GM21723 (cell line): Measurements from ENCODE around the gene CAD.
"Not testable (repeated sequence)": the region's sequence is repeated elsewhere in the genome, so short reads cannot be mapped to it uniquely, and the experiment has no call there.

Source experiments
- ATAC-seq: cut with Tn5 transposase; IDR thresholded peaks from one replicate; pipeline ENCODE4 v1.9.1; 2021; ENCODE audit warnings: mild to moderate bottlenecking, moderate library complexity; ENCODE audit not compliant: unreplicated experiment

The CAD gene

DNA sequence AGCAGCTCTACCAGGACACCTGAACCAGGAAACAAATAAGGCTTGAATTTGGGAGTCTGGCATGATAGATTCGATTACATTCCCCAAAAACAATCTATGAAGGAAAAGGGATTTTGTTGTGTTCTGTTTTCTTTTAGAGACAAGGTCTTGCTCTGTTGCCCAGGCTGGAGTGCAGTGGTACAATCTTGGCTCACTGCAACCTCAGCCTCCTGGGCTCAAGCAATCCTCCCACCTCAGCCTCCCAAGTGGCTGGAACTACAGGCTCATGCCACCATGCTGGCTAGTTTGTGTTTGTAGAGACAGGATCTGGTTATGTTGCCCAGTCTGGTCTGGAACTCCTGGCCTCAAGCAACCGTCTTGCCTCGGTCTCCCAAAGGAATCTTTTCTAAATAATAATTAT is 19.1 kb upstream of the CAD start:
- not testable (repeated sequence) for ATAC-seq

- no peak for ATAC-seq
Measured at GRCh38 chr2:27198627-27199026, 18.5 kb upstream of the CAD start.

- no peak for ATAC-seq
Measured at GRCh38 chr2:27199241-27199640, 17.9 kb upstream of the CAD start.

DNA sequence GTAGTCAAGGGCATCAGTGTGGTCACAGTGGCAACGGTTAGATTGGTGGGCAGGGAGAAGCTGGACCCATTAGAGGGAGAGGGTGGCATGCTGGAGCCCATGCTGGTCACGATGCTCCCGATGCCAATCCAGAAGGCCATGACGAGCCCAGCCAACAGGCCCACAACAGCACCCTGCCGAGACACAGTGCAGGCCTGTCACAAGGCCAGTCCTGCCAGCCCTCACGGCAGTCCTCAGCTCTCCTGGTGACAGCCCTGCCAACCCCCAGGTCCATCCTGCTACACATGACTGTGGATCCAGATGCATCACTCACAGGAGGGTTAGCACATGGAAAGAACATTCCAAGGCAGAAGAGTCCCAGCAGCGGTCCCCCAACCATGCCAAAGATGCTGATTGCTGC is 15.5 kb upstream of the CAD start:
- ATAC-seq = no peak

GRCh38 chr2:27202854-27203253 is 14.3 kb upstream of the CAD start:
- ATAC-seq = no peak

GRCh38 chr2:27203741-27204140 is 13.4 kb upstream of the CAD start:
- no peak for ATAC-seq

DNA sequence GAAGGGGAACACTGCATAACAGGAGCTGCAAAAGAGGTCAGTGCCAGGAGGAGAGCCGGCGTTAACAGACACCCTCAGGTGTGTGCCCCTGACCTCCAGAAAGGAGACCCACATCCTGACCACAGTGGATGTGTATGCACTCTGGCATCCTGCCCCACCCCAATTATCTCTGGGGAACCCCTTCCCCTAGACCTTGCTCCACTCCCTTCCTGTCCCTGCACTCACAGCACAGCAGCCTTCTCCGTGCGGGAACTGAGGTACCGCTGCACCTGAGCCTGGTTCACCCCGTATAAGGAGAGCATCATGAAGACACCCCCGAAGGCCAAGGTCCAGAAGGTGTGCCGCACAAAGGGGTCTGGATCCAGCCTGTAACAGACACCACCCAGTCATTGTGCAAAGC is 12.6 kb upstream of the CAD start:
- no peak for ATAC-seq

GRCh38 chr2:27205206-27205605 is 12.0 kb upstream of the CAD start:
- no peak for ATAC-seq

GRCh38 chr2:27206346-27206745 is 10.8 kb upstream of the CAD start:
- ATAC-seq = no peak

- ATAC-seq = no peak
Measured at GRCh38 chr2:27208486-27209050, 8.6 kb upstream of the CAD start.

- ATAC-seq = no peak
Measured at GRCh38 chr2:27209621-27210401, 7.4 kb upstream of the CAD start.

GRCh38 chr2:27211241-27211942 is 5.8 kb upstream of the CAD start:
- ATAC-seq = peak; percentile 19

DNA sequence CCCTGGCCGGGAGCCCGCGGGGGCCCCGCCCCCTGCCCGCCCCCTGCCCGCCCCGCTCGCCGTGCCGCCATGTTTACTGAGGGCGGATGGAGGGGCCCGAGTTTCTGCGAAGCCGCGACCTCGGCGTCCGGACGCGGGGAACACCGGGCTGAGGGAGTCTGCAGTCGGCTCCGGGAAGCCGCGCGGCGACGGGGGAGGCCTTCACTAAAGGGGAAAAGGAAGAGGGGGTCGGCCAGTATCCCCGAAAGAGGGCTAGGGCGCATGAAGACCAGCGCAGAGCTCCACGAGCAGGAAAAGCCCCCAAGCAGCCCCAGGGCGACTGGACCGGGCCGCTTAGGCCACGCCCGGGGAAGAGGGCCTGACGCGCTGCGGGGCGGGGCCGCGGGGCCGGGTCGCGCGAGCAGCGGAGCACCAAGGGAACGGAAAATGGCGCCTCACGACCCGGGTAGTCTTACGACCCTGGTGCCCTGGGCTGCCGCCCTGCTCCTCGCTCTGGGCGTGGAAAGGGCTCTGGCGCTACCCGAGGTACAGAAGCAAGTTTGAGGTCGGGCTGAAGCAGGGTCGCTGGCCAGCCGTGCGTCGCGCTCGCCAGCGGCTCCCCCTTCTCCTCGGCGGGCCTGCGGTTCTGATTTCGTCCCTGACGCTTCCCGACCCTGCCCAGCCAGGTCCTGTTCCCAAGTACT is 5.1 kb upstream of the CAD start, which contains the start of the genes ATRAID and SLC5A6:
TSS of gene ATRAID (plus strand) at position 99 of the 683 bp plus-strand sequence. CDS start at position 427, 328 bp downstream.
TSS of gene SLC5A6 (minus strand) at position 326 of the 683 bp plus-strand sequence. CDS start 4,618 bp downstream, outside the sequence.
- peak; percentile 82 for ATAC-seq

- ATAC-seq = peak; percentile 15
Measured at GRCh38 chr2:27212626-27213471, 4.3 kb upstream of the CAD start.

- no peak for ATAC-seq
Measured at GRCh38 chr2:27214941-27215340, 2.2 kb upstream of the CAD start.

GRCh38 chr2:27216416-27217137 is 592 bp upstream of the CAD start:
- ATAC-seq = no peak

DNA sequence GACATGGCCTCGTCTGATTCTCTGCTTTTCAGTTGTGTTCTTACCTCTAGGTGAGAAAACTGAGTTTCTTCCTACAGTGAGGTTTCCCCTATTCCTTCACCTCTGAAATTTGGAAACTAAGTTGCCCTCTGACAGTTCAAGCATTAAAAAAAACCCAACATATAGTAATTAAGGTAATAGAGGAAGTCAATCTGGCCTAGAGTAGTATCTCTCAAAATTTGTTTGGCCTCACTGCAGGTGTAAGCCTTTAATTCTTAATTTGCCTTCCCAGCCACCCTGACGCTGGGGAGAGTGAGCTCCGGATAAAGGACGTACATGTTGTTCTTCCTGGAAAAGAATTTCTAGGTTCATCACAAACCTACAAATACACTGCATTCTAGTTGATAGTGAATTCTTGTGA is 1.4 kb downstream of the CAD start:
- no peak for ATAC-seq

- ATAC-seq = no peak
Measured at GRCh38 chr2:27219091-27219490, 1.9 kb downstream of the CAD start.

GRCh38 chr2:27220091-27220490 is 2.9 kb downstream of the CAD start:
- no peak for ATAC-seq

GRCh38 chr2:27221166-27221565 is 4.0 kb downstream of the CAD start:
- no peak for ATAC-seq
